ENCODE data around the gene VWA7. TPM values are rescaled to one million over a fixed set of nuclear protein-coding genes. Genes with fewer than 3 reads are reported as not detected.

The VWA7 gene
- total and polyA plus RNA-seq, 12 donors: 0.17 to 8.1 (median 0.68) TPM

- H3K4me3 ChIP-seq: no peak overlapping the region
- DNase-seq: no peak
- WGBS, 4 donors: 91 to 95% (median 93%) methylated on average over 5 of the region's 5 CpGs
- H3K9me3 ChIP-seq (replicated peaks in 1 of 3): no peaks in the 10 kb centered on the region
- H3K4me1 ChIP-seq (replicated peaks in 1 of 2): no peaks in the 10 kb centered on the region
- intact Hi-C loops (cut with DNase I): no loop called here
- H3K27ac ChIP-seq: no peak overlapping the region
- no peaks in the 10 kb centered on the region for H3K36me3 ChIP-seq (replicated peaks in 1 of 2)
- no peak for TF ChIP-seq POLR2A (IDR thresholded peaks at IDR 0.05)
- TF ChIP-seq CTCF (IDR thresholded peaks at IDR 0.05): no peak
- H3K27me3 ChIP-seq: no peaks in the 10 kb centered on the region
Observed at GRCh38 chr6:31760790-31761189, 16.3 kb downstream of the VWA7 start.

DNA sequence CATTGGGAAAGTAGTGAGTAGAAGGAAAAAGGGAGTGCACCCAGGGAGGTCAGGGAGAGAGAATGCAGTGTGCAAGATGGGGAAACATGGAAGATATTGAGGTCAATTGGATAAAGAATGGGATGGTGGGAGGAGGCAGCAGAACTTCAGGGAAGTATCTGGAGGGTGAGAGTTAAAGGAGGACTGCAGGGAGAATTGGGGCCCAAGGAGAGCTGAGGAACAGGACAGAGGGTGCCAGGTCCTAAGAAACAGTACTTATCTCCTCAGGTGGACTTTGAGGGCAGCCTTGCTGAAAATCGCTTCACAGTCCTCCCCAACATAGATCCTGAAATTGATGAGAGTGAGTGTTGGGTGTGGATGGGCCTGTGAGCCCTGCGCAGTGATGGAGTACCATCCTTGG is 18.8 kb downstream of the VWA7 start:
- 94 to 100% (median 96%) methylated on average over 2 of the region's 2 CpGs for WGBS, 4 donors
- no peak for DNase-seq
- no peaks in the 10 kb centered on the region for H3K36me3 ChIP-seq (replicated peaks in 1 of 2)

DNA sequence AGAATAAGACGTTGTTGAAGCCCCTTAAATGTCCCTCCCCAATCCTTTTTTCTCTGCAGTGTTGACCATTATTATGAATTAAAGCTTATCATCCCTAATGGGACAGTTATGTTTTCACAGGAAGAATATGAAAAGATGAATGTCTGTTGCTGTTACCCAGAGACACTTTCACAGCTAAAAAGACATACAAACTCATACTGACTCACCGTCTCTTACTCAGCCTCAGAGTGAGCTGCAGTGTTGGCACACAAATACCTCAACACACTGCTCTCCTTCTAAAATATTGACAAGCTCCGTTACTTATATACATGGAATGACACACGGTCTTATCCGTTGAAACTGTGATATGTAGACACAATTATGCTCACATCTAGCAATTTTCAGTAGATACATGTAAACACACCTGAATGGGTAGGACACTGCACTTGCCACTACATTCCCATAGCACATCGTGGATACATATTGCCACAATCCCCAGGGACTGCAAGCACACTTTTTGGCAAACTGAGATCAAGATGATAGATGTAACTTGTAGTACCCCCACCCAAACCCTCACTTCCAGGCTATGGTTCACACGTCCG is 24.3 kb downstream of the VWA7 start:
- TF ChIP-seq POLR2A (IDR thresholded peaks at IDR 0.05) (no peak), CTCF (IDR thresholded peaks at IDR 0.05) (no peak)
- H3K36me3 ChIP-seq (replicated peaks in 1 of 2): no peaks in the 10 kb centered on the region
- intact Hi-C loops (cut with DNase I): no loop called here
- H3K4me1 ChIP-seq (replicated peaks in 1 of 2): no peaks in the 10 kb centered on the region
- H3K27ac ChIP-seq: no peak overlapping the region
- no peak for DNase-seq
- H3K27me3 ChIP-seq: no peaks in the 10 kb centered on the region
- no peak overlapping the region for H3K4me3 ChIP-seq
- H3K9me3 ChIP-seq (replicated peaks in 1 of 3): no peaks in the 10 kb centered on the region
- 57 to 63% (median 59%) methylated on average over 8 of the region's 8 CpGs for WGBS, 4 donors

More for the DNA sequence above, 18.8 kb downstream of the VWA7 start:
- no peak overlapping the region for H3K27ac ChIP-seq
- H3K27me3 ChIP-seq: no peaks in the 10 kb centered on the region
- no peaks in the 10 kb centered on the region for H3K9me3 ChIP-seq (replicated peaks in 1 of 3)
- H3K4me1 ChIP-seq (replicated peaks in 1 of 2): no peaks in the 10 kb centered on the region
- intact Hi-C loops (cut with DNase I): no loop called here
- no peak overlapping the region for H3K4me3 ChIP-seq
- TF ChIP-seq POLR2A (IDR thresholded peaks at IDR 0.05): no peak
- no peak for TF ChIP-seq CTCF (IDR thresholded peaks at IDR 0.05)

DNA sequence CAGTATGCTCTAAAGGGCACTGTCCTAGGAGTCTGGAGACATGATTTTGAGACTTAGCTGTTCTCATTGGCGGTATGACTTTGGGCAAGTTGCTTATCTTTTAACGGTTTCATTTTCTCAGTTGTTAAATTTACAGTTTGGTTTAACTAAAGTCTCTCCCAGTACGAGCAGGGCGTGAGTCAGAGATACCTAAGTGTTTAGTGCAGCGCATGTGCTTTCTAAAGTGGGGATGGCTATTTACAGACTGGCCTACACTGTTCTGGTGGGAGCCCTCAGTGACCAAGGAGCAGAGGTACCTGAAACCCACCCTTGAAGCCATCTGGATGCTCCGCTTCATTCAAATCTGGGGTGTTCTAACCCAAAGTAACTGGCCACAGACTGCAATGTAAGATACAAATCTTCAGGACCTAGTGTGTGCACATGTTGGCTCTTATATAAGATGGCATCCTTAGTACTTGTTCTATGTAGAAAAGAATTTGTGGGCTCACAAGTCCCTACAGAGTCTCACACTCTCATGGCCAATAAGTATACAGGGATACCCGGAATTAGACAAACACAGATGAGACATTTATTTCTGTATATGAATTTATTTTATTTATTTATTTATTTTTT is 26.6 kb downstream of the VWA7 start:
- 90 to 94% (median 92%) methylated on average over 7 of the region's 7 CpGs for WGBS, 4 donors
- H3K27ac ChIP-seq: no peak overlapping the region
- DNase-seq: no peak
- no peaks in the 10 kb centered on the region for H3K4me1 ChIP-seq (replicated peaks in 1 of 2)
- no peaks in the 10 kb centered on the region for H3K27me3 ChIP-seq
- no peak overlapping the region for H3K4me3 ChIP-seq
- intact Hi-C loops (cut with DNase I): no loop called here
- H3K9me3 ChIP-seq (replicated peaks in 1 of 3): no peaks in the 10 kb centered on the region
- no peaks in the 10 kb centered on the region for H3K36me3 ChIP-seq (replicated peaks in 1 of 2)
- no peak for TF ChIP-seq CTCF (IDR thresholded peaks at IDR 0.05)
- TF ChIP-seq POLR2A (IDR thresholded peaks at IDR 0.05): no peak
